Stomach (tissue), 4 donors: ENCODE measurements around the gene MDM2.
"Not testable (repeated sequence)": the region's sequence is repeated elsewhere in the genome, so short reads cannot be mapped to it uniquely, and the experiment has no call there.

Experiments used
- CTCF ChIP-seq, 7 experiments: fragments of 450-650 bp in 4 of 7; fragments of 200-600 bp in 3 of 7; sonication (generic) in 3 of 7; IDR thresholded peaks; one replicate each; pipeline ENCODE4 v1.5.1; 2016 to 2019; ENCODE audit warnings: antibody characterized with exemption in 7 of 7, control low read depth in 2 of 7, mild to moderate bottlenecking in 1 of 7
- POLR2A ChIP-seq, 4 donors: fragments of 450-650 bp; IDR thresholded peaks; one replicate each; pipeline ENCODE4 v1.6.1; 2016; ENCODE audit warnings: antibody characterized with exemption in 4 of 4, control low read depth in 2 of 4, mild to moderate bottlenecking in 1 of 4, moderate library complexity in 1 of 4

GRCh38 chr12:68819481-68819880 lies 11.5 kb downstream of the MDM2 start:
- not testable (repeated sequence) for TF ChIP-seq CTCF, POLR2A (IDR thresholded peaks at IDR 0.05)
